HG02571 (cell line): Measurements from ENCODE around the gene MRPL24.

Experiments
- ATAC-seq: cut with Tn5 transposase; IDR thresholded peaks from one replicate; pipeline ENCODE4 v1.9.1; 2021; ENCODE audit warnings: mild to moderate bottlenecking, moderate library complexity; ENCODE audit not compliant: unreplicated experiment

Gene MRPL24

DNA sequence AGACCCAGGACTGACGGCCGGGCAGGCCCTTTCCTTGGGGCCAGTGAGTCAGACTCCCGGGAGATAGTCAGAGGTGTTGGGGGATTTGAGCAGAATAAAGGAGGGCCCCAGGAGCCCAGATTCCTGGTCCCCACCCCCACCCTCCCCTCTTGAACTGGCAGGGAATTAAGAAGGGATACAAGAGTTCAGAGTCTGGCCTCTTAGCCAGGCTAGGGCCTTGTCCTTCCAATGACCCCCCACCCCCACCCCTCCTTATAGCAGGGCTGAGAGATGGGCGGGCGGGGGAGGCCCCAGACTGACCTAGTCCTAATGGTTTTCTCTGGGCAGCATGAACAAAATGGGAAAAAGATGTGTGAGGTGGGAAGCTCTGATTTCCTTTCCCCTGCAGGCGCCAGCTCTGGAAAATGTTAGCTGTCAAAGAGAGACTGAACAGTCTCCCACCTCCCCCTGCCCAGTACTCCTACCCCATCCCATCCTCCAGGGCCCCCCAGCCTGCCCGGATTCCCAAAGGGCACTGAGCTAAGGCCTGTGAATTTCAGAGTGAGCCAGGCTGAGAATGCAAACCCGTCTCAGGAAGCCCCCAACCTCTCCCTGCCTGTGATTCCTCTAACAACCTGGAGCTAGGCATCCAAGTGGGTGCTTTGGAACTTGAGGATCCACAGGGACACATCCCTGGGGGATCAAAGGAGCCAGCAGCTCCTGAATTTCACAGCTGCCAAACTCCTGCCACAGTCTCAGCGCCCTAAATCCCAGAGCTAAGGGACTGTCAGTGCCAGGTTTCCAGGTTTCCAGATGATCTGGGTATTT lies 29.7 kb downstream of the MRPL24 start:
- no peak for ATAC-seq

- ATAC-seq = no peak
These were observed 31.0 kb downstream of the MRPL24 start for GRCh38 chr1:156709757-156710489.

DNA sequence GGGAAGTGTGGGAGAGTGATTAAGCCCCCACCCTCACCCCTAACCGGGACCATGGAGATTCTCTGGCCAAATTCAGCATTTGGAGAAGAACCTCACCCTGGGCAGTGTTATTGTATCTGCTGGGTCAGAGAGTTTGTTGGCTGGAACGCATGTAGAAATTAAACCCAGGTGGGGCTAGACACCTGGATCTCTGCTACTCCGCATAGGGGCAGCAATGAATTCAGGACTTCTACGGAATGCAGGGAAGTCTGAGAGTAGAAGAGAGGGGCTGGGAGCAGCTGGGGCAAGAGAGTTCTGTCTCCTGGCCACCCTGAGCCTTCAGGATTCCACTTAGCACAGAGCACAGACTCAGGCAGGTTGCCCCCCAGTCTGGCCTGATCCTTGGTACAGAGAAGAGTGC lies 31.9 kb downstream of the MRPL24 start:
- no peak for ATAC-seq

- no peak for ATAC-seq
These were observed 32.6 kb downstream of the MRPL24 start for GRCh38 chr1:156708218-156708661.

DNA sequence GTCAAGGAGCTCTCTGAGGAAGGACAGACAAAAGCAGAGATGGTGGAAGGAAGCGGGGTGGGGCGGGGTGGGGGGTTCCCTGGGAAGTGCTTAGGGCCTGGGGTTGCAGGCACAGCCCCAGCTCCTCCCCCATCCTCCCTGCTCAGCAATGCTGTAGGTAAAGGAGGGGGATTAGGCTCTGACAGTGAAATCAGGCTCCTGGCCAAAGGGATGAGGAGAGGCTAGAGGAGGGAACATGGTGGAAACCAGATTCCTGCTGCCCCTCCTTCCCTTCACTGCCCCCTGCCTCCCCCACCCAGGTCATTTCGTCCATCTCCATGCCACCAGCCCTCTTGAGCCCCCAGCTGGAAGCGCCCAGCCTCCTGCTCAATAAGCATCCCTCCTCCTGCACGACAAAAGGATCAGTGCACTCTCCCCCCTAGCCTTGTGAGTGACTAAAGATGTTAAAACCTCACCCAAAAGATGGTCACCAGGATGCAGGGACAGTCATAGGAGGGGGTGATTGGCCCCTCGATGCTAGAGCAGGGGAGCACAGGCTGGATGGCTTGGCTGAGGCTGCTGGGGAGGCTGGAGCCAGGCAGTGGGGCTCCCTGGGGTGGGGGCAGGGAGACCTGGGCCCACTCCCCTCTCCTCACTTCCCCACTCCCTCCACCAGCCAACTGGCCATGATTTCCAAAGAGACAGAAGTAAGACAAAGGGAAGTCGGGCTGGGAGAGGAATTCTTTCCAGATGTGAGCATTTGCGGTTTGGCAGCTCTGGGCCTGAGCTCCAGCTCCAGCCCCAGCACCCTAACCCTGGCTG lies 33.3 kb downstream of the MRPL24 start:
- ATAC-seq = no peak

GRCh38 chr1:156706657-156707416 lies 34.1 kb downstream of the MRPL24 start:
- no peak for ATAC-seq

GRCh38 chr1:156705918-156706656 lies 34.8 kb downstream of the MRPL24 start:
- ATAC-seq = no peak

GRCh38 chr1:156705321-156705917 lies 35.5 kb downstream of the MRPL24 start, which contains the start of gene CRABP2:
TSS of gene CRABP2 (minus strand) at chr1:156705583. CDS start at chr1:156705446, 137 bp downstream.
- no peak for ATAC-seq

GRCh38 chr1:156704930-156705320 lies 36.0 kb downstream of the MRPL24 start:
- ATAC-seq = no peak

DNA sequence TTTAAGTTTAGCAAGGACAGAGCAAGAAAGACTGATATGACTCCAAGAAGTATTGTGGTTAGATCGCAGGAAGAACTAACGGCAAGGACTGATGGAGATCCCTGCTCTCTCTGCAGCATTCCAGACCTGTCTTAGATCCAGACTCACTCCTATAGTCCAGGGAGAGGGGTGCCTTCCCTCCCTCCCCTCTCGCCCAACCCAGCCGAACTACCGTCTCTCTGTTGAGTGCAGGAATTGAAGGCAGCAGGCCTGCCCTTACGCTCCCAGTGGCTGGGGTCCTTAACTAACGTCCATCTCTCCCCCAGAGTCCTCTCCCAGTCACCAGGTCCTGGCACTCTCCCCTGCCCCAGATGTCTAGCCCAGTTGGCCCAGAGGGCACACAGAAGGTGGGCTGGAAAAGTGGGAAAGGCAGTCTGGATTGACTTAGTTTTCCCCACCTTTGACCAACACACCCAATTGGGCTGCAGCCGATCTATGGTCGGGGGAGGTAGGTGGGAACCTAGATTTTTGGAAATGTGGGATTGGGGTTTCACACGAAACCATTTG lies 36.6 kb downstream of the MRPL24 start:
- ATAC-seq = no peak

DNA sequence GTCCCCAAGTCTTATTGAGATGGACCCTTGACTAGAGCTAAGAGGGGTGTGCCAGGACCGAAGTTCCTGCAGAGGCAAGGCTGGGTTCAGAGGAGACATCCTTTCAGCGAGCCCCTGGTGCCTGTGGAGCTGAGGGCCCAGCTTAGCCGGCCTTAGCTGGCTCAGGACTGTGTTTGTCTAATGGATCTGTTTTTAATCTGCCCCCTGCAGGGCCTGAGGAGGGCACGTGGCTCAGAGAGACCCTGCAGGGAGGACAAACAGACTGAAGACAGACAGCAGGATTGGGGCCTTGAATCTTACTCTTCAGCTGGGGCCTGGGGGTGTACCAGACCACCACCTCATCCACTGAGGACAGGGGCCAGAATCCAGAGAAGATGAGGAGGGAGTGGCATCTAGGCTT lies 37.1 kb downstream of the MRPL24 start:
- ATAC-seq = no peak

DNA sequence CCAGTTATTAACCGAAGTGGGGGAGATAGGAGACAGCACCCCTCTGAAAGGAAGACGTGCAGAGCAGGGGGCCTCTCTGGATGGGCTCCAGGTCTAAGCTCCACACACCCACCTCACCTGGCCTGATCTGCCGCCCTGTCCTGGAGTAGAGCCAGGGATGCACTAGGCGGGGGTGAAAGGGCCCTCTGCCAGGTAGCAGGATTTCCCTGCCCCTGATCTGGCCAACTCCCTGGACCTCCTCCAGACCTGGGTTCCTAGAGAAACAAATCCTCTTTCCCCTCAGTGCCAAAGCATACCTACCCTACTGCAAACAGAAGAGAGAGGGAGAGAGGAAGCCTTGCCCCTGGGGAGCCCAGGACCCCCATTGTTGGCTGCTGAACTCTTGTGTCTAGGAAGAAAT lies 37.6 kb downstream of the MRPL24 start:
- no peak for ATAC-seq

- ATAC-seq = no peak
These were observed 40.0 kb downstream of the MRPL24 start for GRCh38 chr1:156700736-156701531.

DNA sequence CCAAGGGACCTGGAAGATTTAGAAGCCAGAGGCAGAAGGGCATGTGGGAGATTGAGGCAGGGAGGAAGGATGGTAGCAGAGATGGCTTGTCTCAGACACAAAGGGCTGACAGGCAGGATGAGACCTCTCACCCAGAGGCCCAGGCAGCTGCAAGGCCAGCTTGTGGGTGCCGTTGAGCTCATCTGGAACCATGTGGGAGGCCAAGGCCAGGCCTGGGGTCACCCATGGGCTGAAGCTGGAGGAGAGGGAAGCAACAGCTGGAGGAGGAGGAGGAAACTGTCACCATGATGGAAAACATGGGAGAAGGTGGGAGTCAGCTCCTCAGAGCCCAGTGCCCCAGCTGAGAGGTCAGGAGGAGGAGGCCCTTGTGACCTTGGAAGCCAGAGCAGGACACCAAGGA lies 41.9 kb downstream of the MRPL24 start:
- ATAC-seq = no peak

DNA sequence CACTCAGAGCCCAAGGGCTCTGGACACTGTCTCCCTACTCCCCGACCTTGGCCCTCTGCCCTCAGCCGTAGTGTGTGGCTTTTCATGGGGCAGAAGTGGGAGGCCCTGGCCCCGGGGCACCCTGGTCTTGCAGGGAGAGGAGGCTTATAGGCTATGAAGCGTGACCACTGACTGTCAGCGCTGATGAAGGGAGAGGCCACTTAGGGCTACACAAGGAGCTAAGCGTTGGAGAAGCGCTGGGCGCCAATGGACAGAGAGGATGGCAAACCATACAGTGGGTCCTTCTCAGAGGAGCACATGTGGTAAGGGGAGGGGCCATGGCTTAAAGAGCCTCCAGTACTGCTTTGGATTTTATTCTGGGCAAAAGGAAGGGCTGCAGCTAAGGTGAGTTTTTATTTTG lies 43.4 kb downstream of the MRPL24 start:
- ATAC-seq = no peak

DNA sequence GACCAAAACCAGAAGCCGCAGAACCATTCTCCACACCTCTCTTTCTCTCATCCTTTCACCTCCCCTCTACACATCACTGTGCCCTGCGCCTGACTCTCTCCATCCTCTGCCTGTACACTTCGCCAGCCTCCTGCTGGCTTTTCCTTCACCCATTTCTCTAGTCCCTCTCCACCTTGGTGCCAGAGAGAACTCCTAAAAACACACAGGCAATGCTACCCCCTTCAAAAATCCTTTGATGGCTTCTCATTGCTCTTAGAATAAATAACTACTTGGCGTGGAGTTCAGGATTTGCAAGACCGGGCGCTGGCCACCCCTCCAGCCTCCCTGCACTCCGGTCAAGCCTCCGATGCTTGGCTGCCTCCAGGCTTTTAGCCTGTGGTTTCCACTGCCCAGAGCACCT lies 44.1 kb downstream of the MRPL24 start:
- ATAC-seq = no peak

- ATAC-seq = no peak
These were observed 46.3 kb downstream of the MRPL24 start for GRCh38 chr1:156694690-156694962.

GRCh38 chr1:156693848-156694689 lies 46.8 kb downstream of the MRPL24 start:
- ATAC-seq = no peak
